Adrenal gland (tissue), 12 donors: Measurements from ENCODE around the gene RLN2. TPM values are rescaled to one million over a fixed set of nuclear protein-coding genes. Genes with fewer than 3 reads are reported as not detected.

Experiments used
- DNase-seq, 7 donors: peaks; one replicate each; pipeline ENCODE4 v3.0.0-alpha.2; 2019 to 2020
- H3K27ac ChIP-seq, 5 donors: fragments of 200-600 bp; sonication (generic) in 4 of 5; 1 replicate in 3 of 5; 2 replicates in 2 of 5; pipeline versions ENCODE4 v1.5.1 to v1.8.0; 2016 to 2020; ENCODE audit warnings: mild to moderate bottlenecking in 1 of 5
- H3K27me3 ChIP-seq: fragments of 200-600 bp; 2 replicates; pipeline ENCODE4 v1.8.0; 2021
- H3K36me3 ChIP-seq, 2 donors: fragments of 200-600 bp; replicated peaks in 1 of 2; 1 replicate in 1 of 2; 2 replicates in 1 of 2; pipeline versions ENCODE4 v1.5.1 to v1.8.0; 2018 to 2022
- H3K4me1 ChIP-seq, 2 donors: fragments of 200-600 bp; replicated peaks in 1 of 2; 1 replicate in 1 of 2; 2 replicates in 1 of 2; pipeline versions ENCODE4 v1.5.1 to v1.8.0; 2018 to 2021
- H3K4me3 ChIP-seq, 4 donors: fragments of 200-600 bp; sonication (generic) in 3 of 4; one replicate each; pipeline ENCODE4 v1.5.1; 2016 to 2018
- H3K9me3 ChIP-seq, 3 donors: fragments of 200-600 bp; sonication (generic) in 1 of 3; replicated peaks in 1 of 3; 1 replicate in 2 of 3; 2 replicates in 1 of 3; pipeline versions ENCODE4 v1.5.1 to v1.8.0; 2016 to 2021
- POLR2A ChIP-seq, 2 donors: fragments of 450-650 bp; IDR thresholded peaks; one replicate each; pipeline ENCODE4 v1.6.1; 2017; ENCODE audit warnings: antibody characterized with exemption in 2 of 2, mild to moderate bottlenecking in 2 of 2, moderate library complexity in 1 of 2
- WGBS, 4 donors: extraction: QIAGEN DNeasy Blood & Tissue Kit in 2 of 4; methylation state at CpG; one replicate each; pipeline versions ENCODE4 v1.1.5 to v1.1.7; 2013 to 2017; 5-methylcytosine and 5-hydroxymethylcytosine counted together
- intact Hi-C, 2 donors: fragments of 100-400 bp; cut with DNase I; formaldehyde crosslinking; loops; one replicate each; pipeline versions ENCODE4 v1.14.1 to v1.15.0; 2022 to 2023
- polyA plus RNA-seq, 3 donors: library from polyadenylated mRNA; stranded (reverse); fragments of 200-250 nt in 2 of 3; fragments of 350-450 nt in 1 of 3; fragmentation: Illumina TruSeq in 1 of 3; extraction: RNeasy Lipid Tissue Mini Kit (QIAGEN cat#74804) in 1 of 3; gene quantifications; one replicate each; pipeline ENCODE4 v1.2.3, GENCODE V29; 2013 to 2014
- total RNA-seq, 9 donors: library from RNA; depleted of rRNA in 4 of 9; stranded (reverse); fragments of >200 nt in 4 of 9; fragments of 120-200 nt in 1 of 9; fragmentation: NEBNext Ultra II Directional in 1 of 9; extraction: Animal tissue kit (Norgen Biotek cat#: 25700) in 1 of 9; gene quantifications; one replicate each; pipeline versions ENCODE4 v1.1.0 to v1.2.4, GENCODE V29; 2013 to 2023
- TF ChIP-seq, protein P1 (sequence below), 6 experiments: fragments of 450-650 bp in 4 of 6; fragments of 200-600 bp in 2 of 6; sonication (generic) in 1 of 6; IDR thresholded peaks; 1 replicate in 5 of 6; 2 replicates in 1 of 6; pipeline versions ENCODE4 v1.5.1 to v1.8.0; 2016 to 2021; ENCODE audit warnings: antibody characterized with exemption in 6 of 6, mild to moderate bottlenecking in 2 of 6, moderate library complexity in 1 of 6
- donor health status: healthy with polysubstance abuse.
- donor health status: Bipolar disorder and iron deficiency.
- donor health status: DM: yes; HTN: yes; CAD: no.
- donor health status: DM: no; HTN: no; CAD: no.
- donor health status: DM: no; HTN: no; CAD: no.
- donor health status: DM: yes; HTN: yes; CAD: no.

RLN2 gene
- total and polyA plus RNA-seq, 12 donors, result 0.32 TPM; not detected in 11

DNA sequence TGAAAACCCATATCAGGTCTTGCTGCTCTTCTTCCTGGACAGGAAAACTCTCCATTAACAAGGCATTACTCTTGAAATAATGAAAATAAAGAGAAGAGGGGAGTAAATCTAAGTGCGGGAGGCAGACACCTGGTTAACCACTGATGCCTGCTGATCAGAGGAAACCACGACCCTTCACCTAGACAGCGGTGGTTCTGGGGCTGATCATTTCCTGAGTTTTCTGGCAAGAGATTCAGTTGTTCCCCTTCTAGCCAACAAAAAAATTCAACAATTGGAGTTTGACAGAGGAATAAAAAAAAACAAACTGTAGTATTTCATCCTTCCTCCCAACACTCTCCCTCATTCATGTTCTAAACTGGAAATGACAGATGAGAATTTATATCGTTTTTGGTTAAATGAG is 3.0 kb downstream of the RLN2 start:
- no peak for TF ChIP-seq POLR2A (IDR thresholded peaks at IDR 0.05)
- TF ChIP-seq, protein P1, sequence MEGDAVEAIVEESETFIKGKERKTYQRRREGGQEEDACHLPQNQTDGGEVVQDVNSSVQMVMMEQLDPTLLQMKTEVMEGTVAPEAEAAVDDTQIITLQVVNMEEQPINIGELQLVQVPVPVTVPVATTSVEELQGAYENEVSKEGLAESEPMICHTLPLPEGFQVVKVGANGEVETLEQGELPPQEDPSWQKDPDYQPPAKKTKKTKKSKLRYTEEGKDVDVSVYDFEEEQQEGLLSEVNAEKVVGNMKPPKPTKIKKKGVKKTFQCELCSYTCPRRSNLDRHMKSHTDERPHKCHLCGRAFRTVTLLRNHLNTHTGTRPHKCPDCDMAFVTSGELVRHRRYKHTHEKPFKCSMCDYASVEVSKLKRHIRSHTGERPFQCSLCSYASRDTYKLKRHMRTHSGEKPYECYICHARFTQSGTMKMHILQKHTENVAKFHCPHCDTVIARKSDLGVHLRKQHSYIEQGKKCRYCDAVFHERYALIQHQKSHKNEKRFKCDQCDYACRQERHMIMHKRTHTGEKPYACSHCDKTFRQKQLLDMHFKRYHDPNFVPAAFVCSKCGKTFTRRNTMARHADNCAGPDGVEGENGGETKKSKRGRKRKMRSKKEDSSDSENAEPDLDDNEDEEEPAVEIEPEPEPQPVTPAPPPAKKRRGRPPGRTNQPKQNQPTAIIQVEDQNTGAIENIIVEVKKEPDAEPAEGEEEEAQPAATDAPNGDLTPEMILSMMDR (IDR thresholded peaks at IDR 0.05), result no peak
- intact Hi-C loops, result no loop called here
- no peak overlapping the region for H3K4me3 ChIP-seq
- H3K27ac ChIP-seq, result no peak overlapping the region
- no peaks in the 10 kb centered on the region for H3K9me3 ChIP-seq
- no peaks in the 10 kb centered on the region for H3K4me1 ChIP-seq
- WGBS, 4 donors, result 53 to 62% (median 59%) methylated on average over 4 of the region's 4 CpGs
- no peak for DNase-seq
- H3K36me3 ChIP-seq, result no peaks in the 10 kb centered on the region
- no peaks in the 10 kb centered on the region for H3K27me3 ChIP-seq

DNA sequence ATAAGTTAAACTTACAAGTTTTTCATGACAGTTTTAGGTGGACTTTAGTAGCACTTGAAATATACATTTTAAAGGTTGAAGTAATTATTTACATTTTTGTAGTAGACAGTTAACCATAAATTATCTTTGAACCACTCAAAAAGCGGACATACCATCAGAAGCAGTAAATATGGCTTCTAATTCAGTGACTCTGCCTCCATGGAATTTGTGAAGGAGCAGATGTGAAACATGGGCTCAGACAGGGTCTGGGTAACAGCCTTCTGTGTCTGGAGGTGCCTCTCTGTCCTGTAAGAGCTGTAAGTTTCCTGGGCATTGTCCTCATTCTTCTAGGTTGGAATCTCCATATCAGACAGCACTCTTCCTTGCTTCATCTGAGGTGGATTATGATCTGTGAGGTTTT is 12.4 kb downstream of the RLN2 start:
- H3K4me3 ChIP-seq, result no peak overlapping the region
- no peak overlapping the region for H3K27ac ChIP-seq
- no peak for DNase-seq
- H3K9me3 ChIP-seq, result no peaks in the 10 kb centered on the region
- WGBS, 4 donors, result 75 to 89% (median 86%) methylated on average over 1 of the region's 1 CpG
- H3K36me3 ChIP-seq, result no peaks in the 10 kb centered on the region
- H3K4me1 ChIP-seq, result no peaks in the 10 kb centered on the region
- no peaks in the 10 kb centered on the region for H3K27me3 ChIP-seq
- intact Hi-C loops, result no loop called here
- TF ChIP-seq, protein P1 (IDR thresholded peaks at IDR 0.05), result no peak
- no peak for TF ChIP-seq POLR2A (IDR thresholded peaks at IDR 0.05)

DNA sequence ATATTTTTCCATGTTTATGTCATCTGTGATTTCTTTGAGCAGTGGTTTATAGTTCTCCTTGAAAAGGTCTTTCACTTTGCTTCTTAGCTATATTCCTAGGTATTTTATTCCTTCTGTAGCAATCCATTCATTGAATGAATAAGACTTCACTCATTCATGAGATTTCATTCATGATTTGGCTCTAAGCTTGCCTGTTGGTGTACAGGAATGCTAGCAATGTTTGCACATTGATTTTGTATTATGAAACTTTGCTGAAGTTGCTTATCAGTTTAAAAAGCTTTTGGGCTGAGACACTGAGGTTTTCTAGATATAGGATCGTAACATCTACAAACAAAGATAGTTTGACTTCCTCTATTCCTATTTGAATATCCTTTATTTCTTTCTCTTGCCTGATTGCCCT is 15.9 kb downstream of the RLN2 start:
- DNase-seq, result no peak
- TF ChIP-seq POLR2A (IDR thresholded peaks at IDR 0.05), result no peak
- TF ChIP-seq, protein P1 (IDR thresholded peaks at IDR 0.05), result no peak
- Histone ChIP-seq H3K4me1 (no peaks in the 10 kb centered on the region), H3K36me3 (no peaks in the 10 kb centered on the region), H3K4me3 (no peak overlapping the region), H3K27ac (no peak overlapping the region), H3K9me3 (no peaks in the 10 kb centered on the region), H3K27me3 (no peaks in the 10 kb centered on the region)
- intact Hi-C loops, result no loop called here
- WGBS, 4 donors, result 62 to 85% (median 80%) methylated on average over 1 of the region's 1 CpG

DNA sequence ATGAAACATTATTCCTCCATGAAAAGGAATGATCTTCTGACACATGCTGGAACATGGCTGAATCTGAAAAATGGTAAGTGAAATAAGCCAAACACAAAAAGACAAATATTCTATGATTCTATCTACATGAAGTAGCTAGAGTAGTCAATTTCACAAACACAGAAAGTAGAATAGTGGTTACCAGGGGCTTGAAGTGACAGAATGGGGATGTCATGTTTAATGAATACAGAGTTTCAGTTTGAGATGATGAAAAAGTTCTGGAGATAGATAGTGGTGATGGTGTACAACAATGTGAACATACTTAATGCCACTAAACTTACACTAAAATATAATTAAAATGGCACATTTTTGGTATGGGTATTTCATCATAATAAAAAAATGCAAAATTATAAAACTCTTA is 18.3 kb downstream of the RLN2 start:
- Histone ChIP-seq H3K4me3 (no peak overlapping the region), H3K4me1 (no peaks in the 10 kb centered on the region), H3K36me3 (no peaks in the 10 kb centered on the region), H3K27ac (no peak overlapping the region), H3K9me3 (no peaks in the 10 kb centered on the region), H3K27me3 (no peaks in the 10 kb centered on the region)
- TF ChIP-seq, protein P1 (IDR thresholded peaks at IDR 0.05), result no peak
- TF ChIP-seq POLR2A (IDR thresholded peaks at IDR 0.05), result no peak
- no peak for DNase-seq
- intact Hi-C loops, result no loop called here
